Small intestine (tissue), 7 donors: Measurements from ENCODE around the gene LIPC. TPM values are rescaled to one million over a fixed set of nuclear protein-coding genes. Genes with fewer than 3 reads are reported as not detected.

ENCODE experiments used
- DNase-seq, 2 donors: peaks; one replicate each; pipeline versions ENCODE4 v3.0.0 to v3.0.0-alpha.2; 2013
- FAIRE-seq: peaks from 2 replicates; lab custom pipeline; 2012; peaks lifted over from hg19 to GRCh38; lab: Jason Lieb, UNC
- H3K27ac ChIP-seq, 3 donors: one replicate each; pipeline ENCODE4 v1.5.1; 2013; ENCODE audit warnings: low read length in 2 of 3, mild to moderate bottlenecking in 2 of 3, control low read depth in 1 of 3, inconsistent platforms in 1 of 3, low read depth in 1 of 3, moderate library complexity in 1 of 3
- H3K27me3 ChIP-seq, 3 donors: one replicate each; pipeline ENCODE4 v1.6.1; 2013; ENCODE audit warnings: low read length in 3 of 3, inconsistent platforms in 1 of 3; ENCODE audit not compliant: control insufficient read depth in 3 of 3, insufficient read depth in 3 of 3
- H3K36me3 ChIP-seq, 3 donors: one replicate each; pipeline ENCODE4 v1.6.1; 2013; ENCODE audit warnings: low read length in 3 of 3, inconsistent platforms in 1 of 3, low read depth in 1 of 3, mild to moderate bottlenecking in 1 of 3, moderate library complexity in 1 of 3; ENCODE audit not compliant: control insufficient read depth in 3 of 3, insufficient read depth in 2 of 3
- H3K4me1 ChIP-seq, 3 donors: one replicate each; pipeline ENCODE4 v1.6.1; 2013; ENCODE audit warnings: low read length in 2 of 3, inconsistent platforms in 1 of 3, low read depth in 1 of 3, mild to moderate bottlenecking in 1 of 3, moderate library complexity in 1 of 3; ENCODE audit not compliant: control insufficient read depth in 3 of 3, insufficient read depth in 2 of 3
- H3K4me3 ChIP-seq, 3 donors: one replicate each; pipeline ENCODE4 v1.5.1; 2013; ENCODE audit warnings: low read length in 3 of 3, control low read depth in 1 of 3, inconsistent platforms in 1 of 3, low read depth in 1 of 3, mild to moderate bottlenecking in 1 of 3, moderate library complexity in 1 of 3
- H3K9me3 ChIP-seq, 2 donors: one replicate each; pipeline ENCODE4 v1.6.1; 2013; ENCODE audit warnings: low read depth in 1 of 2, low read length in 1 of 2; ENCODE audit not compliant: control insufficient read depth in 2 of 2, insufficient read depth in 1 of 2
- WGBS, 3 donors: extraction: QIAGEN DNeasy Blood & Tissue Kit; methylation state at CpG; one replicate each; pipeline ENCODE4 v1.1.7; 2013; 5-methylcytosine and 5-hydroxymethylcytosine counted together
- polyA plus RNA-seq, 4 donors: library from polyadenylated mRNA; stranded (reverse) in 3 of 4; unstranded in 1 of 4; fragments of 200-250 nt in 3 of 4; fragments of 120-200 nt in 1 of 4; gene quantifications; one replicate each; pipeline versions ENCODE4 v1.2.1 to v1.2.3, GENCODE V29; 2013
- donor health status: healthy with polysubstance abuse.
- donor health status: control.
- donor health status: control.
- donor health status: Bipolar disorder and iron deficiency.
- donor health status: healthy.

The LIPC gene
- polyA plus RNA-seq, 4 donors = 0.07 to 2.0 (median 1.2) TPM

DNA sequence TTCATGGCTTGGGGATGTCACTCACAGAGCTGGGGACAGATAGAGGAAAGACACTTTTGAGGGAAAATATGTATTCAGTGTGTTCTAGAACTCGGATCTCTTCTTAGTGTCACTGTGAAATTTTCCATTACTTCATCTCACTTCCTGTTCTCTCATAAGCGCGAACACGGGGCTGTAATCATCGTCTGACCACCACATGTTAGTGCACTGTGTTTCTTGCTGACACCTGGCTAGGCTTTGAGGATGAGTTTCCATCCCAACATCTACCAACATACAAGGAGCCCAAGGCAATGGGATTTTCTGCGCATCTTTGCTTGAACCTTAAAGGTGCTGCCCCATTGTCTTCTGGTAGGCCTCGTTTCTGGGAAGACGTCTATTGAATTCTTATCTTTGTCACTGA, 84.0 kb downstream of the LIPC start:
- Histone ChIP-seq H3K4me1 (no peaks in the 10 kb centered on the region), H3K27ac (no peak overlapping the region), H3K4me3 (no peak overlapping the region), H3K36me3 (no peaks in the 10 kb centered on the region), H3K27me3 (no peaks in the 10 kb centered on the region), H3K9me3 (no peaks in the 10 kb centered on the region)
- 75 to 88% (median 77%) methylated on average over 8 of the region's 8 CpGs for WGBS, 3 donors
- peak in 1 of 2 donors; percentile 21 for DNase-seq
- no peak for FAIRE-seq

DNA sequence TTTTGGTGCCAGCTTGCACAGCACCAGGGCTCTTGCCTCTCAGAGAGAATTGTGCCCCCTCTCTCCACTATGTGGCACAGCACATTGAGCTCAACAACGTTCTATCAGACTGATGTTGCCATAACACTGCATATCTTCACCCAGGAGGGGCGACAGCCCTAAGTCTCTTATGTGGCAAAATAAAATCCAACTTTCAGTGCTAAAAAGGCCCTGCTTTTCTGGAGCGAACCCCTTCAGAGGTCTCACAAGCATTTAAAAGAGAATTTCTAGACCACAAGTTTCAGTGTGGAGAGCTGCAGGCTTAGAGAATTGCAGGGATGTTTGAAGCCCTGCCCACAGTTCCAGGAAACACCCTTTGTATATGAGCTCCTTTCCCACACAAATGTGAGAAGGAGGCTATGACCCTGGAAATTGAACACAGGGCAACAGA, 85.5 kb downstream of the LIPC start:
- DNase-seq = no peak
- Histone ChIP-seq H3K9me3 (no peaks in the 10 kb centered on the region), H3K27ac (peak overlapping the region in 1 of 3 donors; percentile 55), H3K4me1 (no peaks in the 10 kb centered on the region), H3K27me3 (no peaks in the 10 kb centered on the region), H3K36me3 (no peaks in the 10 kb centered on the region), H3K4me3 (no peak overlapping the region)
- 76 to 80% (median 77%) methylated on average over 3 of the region's 3 CpGs for WGBS, 3 donors
- FAIRE-seq = no peak

DNA sequence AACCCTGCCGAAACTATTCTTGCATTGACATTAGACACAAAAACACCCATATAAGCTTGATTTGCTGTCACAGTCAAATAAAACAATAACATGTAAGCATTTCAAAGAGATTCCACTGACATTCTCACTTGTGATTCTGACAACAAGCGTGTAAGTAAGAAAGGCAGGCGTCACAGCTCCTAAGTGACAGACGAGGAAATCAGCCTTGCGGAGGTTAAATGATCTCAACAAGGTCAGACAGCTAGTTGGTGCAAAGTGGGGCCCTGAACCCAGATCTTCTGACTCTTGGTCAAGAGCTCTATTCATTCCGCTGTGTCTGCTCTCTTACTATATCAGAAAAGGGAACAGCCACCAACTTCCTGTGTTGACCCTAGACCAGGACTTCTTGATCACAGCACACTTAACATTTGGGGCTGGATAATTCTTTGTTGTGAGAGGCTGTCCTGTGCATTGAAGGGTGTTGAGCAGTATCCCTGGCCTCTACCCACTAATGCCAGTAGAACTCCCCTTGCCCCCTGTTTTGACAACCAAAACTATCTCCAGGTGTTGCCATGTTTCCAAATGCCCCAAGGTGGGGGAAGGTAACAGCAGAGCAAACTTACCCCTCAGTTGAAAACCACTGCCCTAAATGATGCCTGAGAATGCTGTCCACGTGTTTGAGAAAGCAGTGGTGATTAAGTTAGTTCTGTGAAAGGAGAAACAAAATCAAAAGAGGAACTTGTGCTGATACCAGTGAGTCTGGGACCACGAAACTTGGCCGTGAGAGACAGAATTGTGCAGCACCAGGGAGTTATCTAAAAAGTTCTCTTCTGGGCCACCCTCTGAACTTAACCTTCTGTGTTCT, 86.1 kb downstream of the LIPC start:
- no peaks in the 10 kb centered on the region for H3K4me1 ChIP-seq
- H3K9me3 ChIP-seq = no peaks in the 10 kb centered on the region
- H3K27me3 ChIP-seq = no peaks in the 10 kb centered on the region
- H3K36me3 ChIP-seq = no peaks in the 10 kb centered on the region
- H3K4me3 ChIP-seq = no peak overlapping the region
- WGBS, 3 donors = 78 to 90% (median 78%) methylated on average over 9 of the region's 9 CpGs
- peak overlapping the region in 1 of 3 donors; percentile 8 for H3K27ac ChIP-seq
- DNase-seq (no peak), FAIRE-seq (no peak)

DNA sequence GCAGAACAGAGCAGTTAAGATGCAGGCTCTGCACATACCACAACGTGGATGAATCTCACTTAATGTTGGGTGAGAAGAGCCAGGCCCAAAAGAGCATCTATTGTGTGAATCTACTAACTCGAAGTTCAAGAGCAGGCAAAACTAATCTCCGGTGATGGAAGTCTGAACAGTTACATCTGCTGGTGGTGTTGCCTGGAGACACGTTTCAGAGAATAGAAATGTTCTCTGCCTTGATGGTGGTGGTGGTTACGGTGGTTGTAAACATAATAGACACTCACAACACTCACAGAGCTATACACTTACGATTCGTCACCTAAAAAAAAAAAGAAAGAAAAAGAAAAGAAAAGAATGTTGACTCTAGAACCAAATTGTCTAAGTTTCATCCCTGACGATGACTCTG, 86.8 kb downstream of the LIPC start:
- FAIRE-seq = no peak
- Histone ChIP-seq H3K9me3 (no peaks in the 10 kb centered on the region), H3K27ac (peak overlapping the region in 1 of 3 donors; percentile 8), H3K27me3 (no peaks in the 10 kb centered on the region), H3K4me1 (no peaks in the 10 kb centered on the region), H3K4me3 (no peak overlapping the region), H3K36me3 (no peaks in the 10 kb centered on the region)
- no peak for DNase-seq
- WGBS, 3 donors = 59 to 74% (median 61%) methylated on average over 7 to 8 of the region's 8 CpGs

DNA sequence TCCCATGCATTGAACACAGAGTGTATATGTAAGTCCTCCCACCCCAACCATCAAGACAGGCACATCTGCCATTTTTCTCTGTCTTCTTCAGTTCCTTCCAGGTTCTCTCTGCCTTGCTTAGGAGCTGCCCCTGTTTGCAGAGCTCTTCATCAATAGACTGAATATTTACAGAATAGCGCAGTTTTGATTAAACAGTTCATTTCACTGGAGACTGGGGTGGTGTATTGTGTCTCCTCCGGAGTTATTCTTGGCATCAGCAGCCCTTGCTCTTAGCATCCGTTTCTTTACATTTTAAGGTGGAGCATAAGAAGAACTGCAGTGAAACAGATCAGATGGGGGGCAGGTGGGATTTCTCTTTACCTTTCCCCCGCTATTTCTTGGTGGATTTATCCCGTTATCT, 87.7 kb downstream of the LIPC start:
- H3K36me3 ChIP-seq = no peaks in the 10 kb centered on the region
- DNase-seq = no peak
- no peak for FAIRE-seq
- no peak overlapping the region for H3K27ac ChIP-seq
- 58 to 73% (median 65%) methylated on average over 5 of the region's 5 CpGs for WGBS, 3 donors
- no peaks in the 10 kb centered on the region for H3K9me3 ChIP-seq
- H3K4me1 ChIP-seq = no peaks in the 10 kb centered on the region
- H3K27me3 ChIP-seq = no peaks in the 10 kb centered on the region
- no peak overlapping the region for H3K4me3 ChIP-seq

DNA sequence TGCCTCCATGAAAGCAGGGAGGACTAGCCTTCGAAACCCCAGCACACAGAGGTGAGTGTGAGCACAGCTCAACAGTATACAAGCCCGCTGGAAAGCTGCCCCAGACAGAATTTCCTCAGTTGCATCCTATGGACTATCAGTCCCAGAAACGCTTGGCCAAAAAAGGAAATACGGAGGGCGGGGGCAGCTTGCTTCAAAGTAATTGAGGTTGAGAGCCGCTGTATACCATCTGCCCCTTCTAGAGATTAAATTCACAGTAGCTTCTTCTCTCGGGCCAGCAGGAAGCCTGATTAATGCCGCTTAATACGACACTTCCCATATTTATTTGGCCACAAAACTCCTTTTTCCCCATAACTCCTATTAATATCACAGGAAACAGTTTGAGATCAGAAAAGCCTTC, 88.7 kb downstream of the LIPC start:
- no peaks in the 10 kb centered on the region for H3K27me3 ChIP-seq
- H3K4me1 ChIP-seq = no peaks in the 10 kb centered on the region
- 66 to 91% (median 84%) methylated on average over 9 of the region's 9 CpGs for WGBS, 3 donors
- DNase-seq (no peak), FAIRE-seq (no peak)
- no peak overlapping the region for H3K4me3 ChIP-seq
- H3K9me3 ChIP-seq = no peaks in the 10 kb centered on the region
- H3K36me3 ChIP-seq = no peaks in the 10 kb centered on the region
- H3K27ac ChIP-seq = no peak overlapping the region

DNA sequence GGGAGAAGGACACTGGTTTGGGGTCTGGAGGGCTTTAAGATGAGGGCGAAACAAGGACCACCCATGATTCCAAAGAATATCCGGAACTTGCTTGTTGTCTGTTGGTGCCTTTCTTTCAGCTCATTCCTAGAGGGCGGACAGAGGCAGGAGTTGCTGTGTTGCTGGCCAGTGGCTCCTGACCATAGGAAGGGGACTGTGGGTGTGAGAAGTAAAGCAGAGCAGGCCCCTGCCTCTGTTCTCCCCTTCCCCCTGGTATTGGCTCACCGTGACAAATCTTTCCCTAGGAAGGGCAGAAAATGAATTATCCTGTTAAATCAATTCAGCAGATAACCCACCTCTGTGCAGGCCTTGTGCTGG, 89.1 kb downstream of the LIPC start:
- 83 to 92% (median 90%) methylated on average over 4 of the region's 4 CpGs for WGBS, 3 donors
- no peaks in the 10 kb centered on the region for H3K4me1 ChIP-seq
- no peak for FAIRE-seq

DNA sequence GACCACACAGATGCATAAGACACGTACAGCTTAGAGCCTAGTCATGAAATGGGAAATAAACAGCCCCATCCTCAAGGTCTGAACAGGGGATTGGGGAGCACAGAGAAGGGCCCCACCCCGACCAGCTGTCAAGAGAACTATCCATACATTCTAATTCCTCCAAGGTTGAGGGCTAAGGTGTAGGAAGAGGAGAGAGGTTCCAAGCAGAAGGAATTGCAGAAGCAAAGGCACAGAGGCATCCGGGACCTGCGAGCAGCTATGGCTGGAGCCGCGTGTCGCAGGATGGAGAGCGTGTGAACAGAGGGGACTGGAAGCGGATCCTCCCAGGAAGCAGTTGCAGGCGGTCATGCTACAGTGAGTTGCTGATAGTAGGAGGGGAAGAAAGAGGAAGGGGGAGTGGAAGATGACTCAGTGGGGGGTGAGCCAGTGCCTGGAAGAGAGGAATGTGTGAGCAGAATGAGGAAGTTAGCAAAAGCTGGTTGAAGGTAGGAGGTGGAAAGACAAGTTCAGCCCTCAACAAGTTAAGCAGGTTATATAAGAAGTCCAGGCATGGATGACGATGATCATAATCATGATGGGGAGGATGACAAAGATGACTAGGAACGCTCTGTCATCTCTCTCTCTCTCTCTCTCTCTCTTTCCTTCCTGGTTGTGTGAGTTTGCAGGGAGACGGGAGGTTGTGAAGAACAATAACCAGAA, 89.7 kb downstream of the LIPC start:
- peak overlapping the region in 1 of 3 donors; percentile 8 for H3K27ac ChIP-seq
- no peaks in the 10 kb centered on the region for H3K27me3 ChIP-seq
- H3K36me3 ChIP-seq = no peaks in the 10 kb centered on the region
- no peak overlapping the region for H3K4me3 ChIP-seq
- DNase-seq = no peak
- no peaks in the 10 kb centered on the region for H3K4me1 ChIP-seq
- WGBS, 3 donors = 73 to 89% (median 80%) methylated on average over 13 of the region's 13 CpGs
- no peaks in the 10 kb centered on the region for H3K9me3 ChIP-seq
- FAIRE-seq = no peak

More for the DNA sequence above, 89.1 kb downstream of the LIPC start:
- H3K9me3 ChIP-seq = no peaks in the 10 kb centered on the region
- no peaks in the 10 kb centered on the region for H3K27me3 ChIP-seq
- DNase-seq = no peak
- peak overlapping the region in 1 of 3 donors; percentile 8 for H3K27ac ChIP-seq
- H3K36me3 ChIP-seq = no peaks in the 10 kb centered on the region
- H3K4me3 ChIP-seq = no peak overlapping the region
